Adrenal gland (tissue), 5 donors: ENCODE measurements around the gene CD180.

ENCODE experiments used
- CTCF ChIP-seq, 6 experiments: fragments of 450-650 bp in 4 of 6; fragments of 200-600 bp in 2 of 6; sonication (generic) in 1 of 6; IDR thresholded peaks; 1 replicate in 5 of 6; 2 replicates in 1 of 6; pipeline versions ENCODE4 v1.5.1 to v1.8.0; 2016 to 2021; ENCODE audit warnings: antibody characterized with exemption in 6 of 6, mild to moderate bottlenecking in 2 of 6, moderate library complexity in 1 of 6
- POLR2A ChIP-seq, 2 donors: fragments of 450-650 bp; IDR thresholded peaks; one replicate each; pipeline ENCODE4 v1.6.1; 2017; ENCODE audit warnings: antibody characterized with exemption in 2 of 2, mild to moderate bottlenecking in 2 of 2, moderate library complexity in 1 of 2
- donor health status: DM: no; HTN: no; CAD: no.

- TF ChIP-seq CTCF (IDR thresholded peaks at IDR 0.05) (no peak), POLR2A (IDR thresholded peaks at IDR 0.05) (no peak)
Measured at GRCh38 chr5:67146574-67146973, 50.0 kb downstream of the CD180 start.
